HG02623 (cell line): Measurements from ENCODE around the gene CHST9.
"Not testable (repeated sequence)": the region's sequence is repeated elsewhere in the genome, so short reads cannot be mapped to it uniquely, and the experiment has no call there.

Source experiments
- ATAC-seq: cut with Tn5 transposase; IDR thresholded peaks from one replicate; pipeline ENCODE4 v1.9.1; 2021; ENCODE audit warnings: moderate library complexity; ENCODE audit not compliant: unreplicated experiment

Gene CHST9

GRCh38 chr18:27185025-27185763, at the start of gene CHST9:
Gene CHST9, minus strand, starts transcription at chr18:27185308. Its CDS starts 42,499 bp downstream, at chr18:27142809.
- ATAC-seq, result no peak

GRCh38 chr18:27232355-27232754, 47.2 kb upstream of the CHST9 start:
- not testable (repeated sequence) for ATAC-seq

- not testable (repeated sequence) for ATAC-seq
These were observed 46.6 kb upstream of the CHST9 start for GRCh38 chr18:27231671-27232070.

GRCh38 chr18:27231221-27231620, 46.1 kb upstream of the CHST9 start:
- not testable (repeated sequence) for ATAC-seq

GRCh38 chr18:27227721-27228120, 42.6 kb upstream of the CHST9 start:
- no peak for ATAC-seq

GRCh38 chr18:27226556-27227075, 41.5 kb upstream of the CHST9 start:
- ATAC-seq, result no peak

- ATAC-seq, result no peak
These were observed 40.9 kb upstream of the CHST9 start for GRCh38 chr18:27225947-27226481.

GRCh38 chr18:27223526-27224291, 38.6 kb upstream of the CHST9 start:
- no peak for ATAC-seq

GRCh38 chr18:27214831-27215230, 29.7 kb upstream of the CHST9 start:
- ATAC-seq, result no peak

- ATAC-seq, result no peak
These were observed 28.1 kb upstream of the CHST9 start for GRCh38 chr18:27213123-27213717.

- ATAC-seq, result no peak
These were observed 26.5 kb upstream of the CHST9 start for GRCh38 chr18:27211569-27211968.

GRCh38 chr18:27206411-27206810, 21.3 kb upstream of the CHST9 start:
- no peak for ATAC-seq

GRCh38 chr18:27202741-27203140, 17.6 kb upstream of the CHST9 start:
- ATAC-seq, result no peak

GRCh38 chr18:27198036-27198435, 12.9 kb upstream of the CHST9 start:
- ATAC-seq, result no peak

GRCh38 chr18:27188309-27188708, 3.2 kb upstream of the CHST9 start:
- ATAC-seq, result no peak

GRCh38 chr18:27185897-27186296, 789 bp upstream of the CHST9 start:
- no peak for ATAC-seq

GRCh38 chr18:27184115-27185024, 738 bp downstream of the CHST9 start:
- no peak for ATAC-seq

GRCh38 chr18:27181726-27182125, 3.4 kb downstream of the CHST9 start:
- ATAC-seq, result no peak

- ATAC-seq, result no peak
These were observed 6.7 kb downstream of the CHST9 start for GRCh38 chr18:27178424-27178823.

- no peak for ATAC-seq
These were observed 9.2 kb downstream of the CHST9 start for GRCh38 chr18:27175914-27176313.
